Esophagus muscularis mucosa (tissue), 4 donors: ENCODE measurements around the gene ARHGAP23. TPM values are rescaled to one million over a fixed set of nuclear protein-coding genes. Genes with fewer than 3 reads are reported as not detected.

Experiments used
- DNase-seq: peaks from one replicate; pipeline ENCODE4 v3.0.0-alpha.2; 2017; ENCODE audit errors: extremely low spot score
- H3K27ac ChIP-seq, 4 donors: fragments of 200-600 bp; sonication (generic); replicated peaks in 1 of 4; 1 replicate in 3 of 4; 2 replicates in 1 of 4; pipeline ENCODE4 v1.5.1; 2016 to 2019; ENCODE audit warnings: mild to moderate bottlenecking in 1 of 4
- H3K27me3 ChIP-seq, 4 donors: fragments of 200-600 bp; sonication (generic); one replicate each; pipeline versions ENCODE4 v1.5.1 to v1.6.0; 2016 to 2019
- H3K36me3 ChIP-seq, 4 donors: fragments of 200-600 bp; sonication (generic); one replicate each; pipeline ENCODE4 v1.5.1; 2016 to 2019
- H3K4me1 ChIP-seq, 4 donors: fragments of 200-600 bp; sonication (generic); one replicate each; pipeline ENCODE4 v1.5.1; 2016 to 2019
- H3K4me3 ChIP-seq, 4 donors: fragments of 200-600 bp; sonication (generic); 1 replicate in 2 of 4; 2 replicates in 2 of 4; pipeline ENCODE4 v1.5.1; 2016 to 2019; ENCODE audit warnings: mild to moderate bottlenecking in 4 of 4, moderate library complexity in 1 of 4
- H3K9me3 ChIP-seq, 4 donors: fragments of 200-600 bp; sonication (generic); 1 replicate in 3 of 4; 2 replicates in 1 of 4; pipeline ENCODE4 v1.5.1; 2016 to 2019
- EP300 ChIP-seq: sonication (generic); formaldehyde crosslinking; IDR thresholded peaks from one replicate; pipeline ENCODE4 v1.6.1; 2017; ENCODE audit warnings: antibody characterized with exemption
- POLR2A ChIP-seq: fragments of 450-650 bp; IDR thresholded peaks from one replicate; pipeline ENCODE4 v1.6.1; 2017; ENCODE audit warnings: antibody characterized with exemption, moderate library complexity, mild to moderate bottlenecking, low read depth
- POLR2AphosphoS5 ChIP-seq, 2 donors: sonication (generic); formaldehyde crosslinking; IDR thresholded peaks; one replicate each; pipeline ENCODE4 v1.6.1; 2017; ENCODE audit warnings: antibody characterized with exemption in 2 of 2
- WGBS: methylation state at CpG from one replicate; pipeline ENCODE4 v1.1.5; 2018; 5-methylcytosine and 5-hydroxymethylcytosine counted together
- intact Hi-C: fragments of 100-400 bp; cut with DNase I; formaldehyde crosslinking; loops from one replicate; pipeline ENCODE4 v1.15.1; 2023
- total RNA-seq, 4 donors: library from RNA; depleted of rRNA; stranded (reverse); fragments of >200 nt; gene quantifications; one replicate each; pipeline versions ENCODE4 v1.1.0 to v1.2.1, GENCODE V29; 2016
- TF ChIP-seq, protein P1 (sequence below), 3 experiments: fragments of 200-600 bp in 2 of 3; fragments of 450-650 bp in 1 of 3; sonication (generic) in 2 of 3; IDR thresholded peaks; one replicate each; pipeline ENCODE4 v1.5.1; 2017 to 2019; ENCODE audit warnings: antibody characterized with exemption in 3 of 3, mild to moderate bottlenecking in 2 of 3, moderate library complexity in 1 of 3

ARHGAP23 gene
- total RNA-seq, 4 donors from 2014 or later, result 58.6 to 150 (median 104) TPM

DNA sequence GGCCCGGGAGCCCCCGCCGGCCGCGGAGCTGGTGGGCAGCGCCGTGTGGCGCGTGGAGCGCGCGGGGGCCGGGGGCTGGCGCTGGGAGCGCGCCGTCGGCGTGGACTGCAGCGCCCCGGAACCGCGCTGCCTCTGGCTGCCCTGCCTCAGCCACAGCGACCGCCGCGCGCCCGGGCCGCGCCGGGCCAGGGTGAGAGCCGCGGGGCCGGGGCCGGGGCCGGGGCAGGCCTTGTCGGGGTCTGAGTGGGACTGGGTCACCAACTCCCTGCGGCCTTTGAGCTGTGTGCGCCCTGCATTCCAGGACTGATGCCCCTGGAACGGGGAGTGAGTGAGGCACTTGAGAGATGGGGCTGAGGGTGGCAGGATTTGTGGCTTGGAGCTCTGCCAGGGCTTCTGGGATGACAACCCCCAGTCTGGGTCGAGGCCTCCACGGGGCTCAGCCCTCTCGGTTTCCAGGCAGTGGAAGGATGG lies 25.7 kb downstream of the ARHGAP23 start:
- intact Hi-C loops, result no loop called here
- TF ChIP-seq POLR2A, result no peak
- TF ChIP-seq, protein P1, sequence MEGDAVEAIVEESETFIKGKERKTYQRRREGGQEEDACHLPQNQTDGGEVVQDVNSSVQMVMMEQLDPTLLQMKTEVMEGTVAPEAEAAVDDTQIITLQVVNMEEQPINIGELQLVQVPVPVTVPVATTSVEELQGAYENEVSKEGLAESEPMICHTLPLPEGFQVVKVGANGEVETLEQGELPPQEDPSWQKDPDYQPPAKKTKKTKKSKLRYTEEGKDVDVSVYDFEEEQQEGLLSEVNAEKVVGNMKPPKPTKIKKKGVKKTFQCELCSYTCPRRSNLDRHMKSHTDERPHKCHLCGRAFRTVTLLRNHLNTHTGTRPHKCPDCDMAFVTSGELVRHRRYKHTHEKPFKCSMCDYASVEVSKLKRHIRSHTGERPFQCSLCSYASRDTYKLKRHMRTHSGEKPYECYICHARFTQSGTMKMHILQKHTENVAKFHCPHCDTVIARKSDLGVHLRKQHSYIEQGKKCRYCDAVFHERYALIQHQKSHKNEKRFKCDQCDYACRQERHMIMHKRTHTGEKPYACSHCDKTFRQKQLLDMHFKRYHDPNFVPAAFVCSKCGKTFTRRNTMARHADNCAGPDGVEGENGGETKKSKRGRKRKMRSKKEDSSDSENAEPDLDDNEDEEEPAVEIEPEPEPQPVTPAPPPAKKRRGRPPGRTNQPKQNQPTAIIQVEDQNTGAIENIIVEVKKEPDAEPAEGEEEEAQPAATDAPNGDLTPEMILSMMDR (IDR thresholded peaks at IDR 0.05), result no peak
- no peak for TF ChIP-seq EP300
- TF ChIP-seq POLR2AphosphoS5 (IDR thresholded peaks at IDR 0.05), result no peak
- no peaks in the 10 kb centered on the region for H3K27me3 ChIP-seq
- peaks cover 76 to 88% (median 81%) of the 10 kb centered on the region in 4 donors for H3K4me1 ChIP-seq
- no CpG with 5 or more reads among the region's 44 CpGs for WGBS
- H3K4me3 ChIP-seq, result peak overlapping the region; percentile 50 to 69 (median 54)
- no peak for DNase-seq
- H3K27ac ChIP-seq, result peak overlapping the region; percentile 82 to 92 (median 86)
- peaks cover 7 to 13% (median 11%) of the 10 kb centered on the region in 4 donors for H3K36me3 ChIP-seq
- no peaks in the 10 kb centered on the region for H3K9me3 ChIP-seq

DNA sequence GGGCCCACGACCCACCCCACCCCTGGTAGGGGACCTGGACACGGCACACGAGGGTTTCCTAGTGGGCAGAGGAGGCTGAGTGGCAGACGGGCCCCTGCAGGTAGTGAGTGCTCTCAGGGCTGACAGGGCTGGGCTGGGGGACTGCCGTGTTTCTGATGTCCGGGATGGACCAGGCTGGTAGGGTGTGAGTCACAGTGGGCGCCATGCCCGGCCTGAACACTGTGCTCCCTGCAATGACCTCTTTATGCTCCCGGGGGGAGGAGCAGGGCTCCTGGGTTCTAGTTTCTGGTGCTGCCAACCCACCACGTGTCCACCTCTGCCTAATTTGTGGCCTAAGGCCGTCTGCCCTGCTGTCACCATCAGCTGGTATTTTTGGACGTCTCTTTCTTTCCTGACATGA lies 26.3 kb downstream of the ARHGAP23 start:
- TF ChIP-seq EP300, result no peak
- TF ChIP-seq POLR2AphosphoS5 (IDR thresholded peaks at IDR 0.05), result peak; percentile 72 to 87
- Histone ChIP-seq H3K4me3 (peak overlapping the region; percentile 50 to 69 (median 54)), H3K27ac (peak overlapping the region; percentile 82 to 92 (median 86)), H3K36me3 (peaks cover 7 to 19% (median 17%) of the 10 kb centered on the region in 4 donors), H3K4me1 (peaks cover 73 to 83% (median 77%) of the 10 kb centered on the region in 4 donors), H3K27me3 (no peaks in the 10 kb centered on the region), H3K9me3 (no peaks in the 10 kb centered on the region)
- DNase-seq, result no peak
- WGBS, result 5% methylated on average over 4 of the region's 12 CpGs
- intact Hi-C loops, result no loop called here

DNA sequence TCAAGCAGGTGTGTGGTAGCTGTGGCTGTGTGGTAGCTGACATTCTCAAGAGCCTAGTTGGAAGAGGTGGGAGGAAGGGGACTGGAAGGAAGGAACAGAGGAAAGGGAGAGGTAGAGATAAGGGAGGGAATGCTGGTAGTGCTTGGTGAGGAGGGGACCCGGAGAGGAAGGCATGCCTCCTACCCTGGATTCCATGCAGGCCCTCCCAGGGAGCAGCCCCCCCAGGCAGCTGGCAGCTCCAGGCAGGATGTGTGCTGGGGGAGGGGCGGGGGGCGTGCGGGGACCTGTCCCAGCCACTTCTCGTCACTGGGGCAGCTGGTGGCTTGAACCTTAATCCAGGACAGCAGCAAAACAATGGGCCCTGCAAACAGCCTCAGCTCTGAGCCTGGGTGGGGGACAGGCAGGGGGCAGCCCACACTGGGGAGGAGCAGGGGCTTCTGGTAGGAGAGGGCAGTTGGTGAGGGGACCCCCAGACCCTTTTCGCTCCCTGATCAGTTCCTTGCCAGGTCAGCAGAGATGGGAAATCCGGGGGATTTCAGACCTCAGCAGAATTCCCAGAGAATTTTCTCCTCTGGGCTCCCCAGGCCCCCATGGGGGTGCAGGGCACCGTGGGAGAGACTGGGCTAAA lies 27.1 kb downstream of the ARHGAP23 start:
- peak overlapping the region; percentile 82 to 92 (median 86) for H3K27ac ChIP-seq
- no peak for TF ChIP-seq EP300
- TF ChIP-seq POLR2AphosphoS5 (IDR thresholded peaks at IDR 0.05), result no peak

GRCh38 chr17:38456031-38456815 lies 28.0 kb downstream of the ARHGAP23 start:
- DNase-seq, result no peak
- H3K27me3 ChIP-seq, result no peaks in the 10 kb centered on the region
- intact Hi-C loops, result no loop called here
- peaks cover 7 to 35% (median 34%) of the 10 kb centered on the region in 4 donors for H3K36me3 ChIP-seq
- TF ChIP-seq, protein P1 (IDR thresholded peaks at IDR 0.05), result peak in 1 of 3 experiments; percentile 12
- TF ChIP-seq EP300, result no peak
- peaks cover 56 to 72% (median 63%) of the 10 kb centered on the region in 4 donors for H3K4me1 ChIP-seq
- H3K27ac ChIP-seq, result peak overlapping the region; percentile 82 to 92 (median 86)
- no peaks in the 10 kb centered on the region for H3K9me3 ChIP-seq
- H3K4me3 ChIP-seq, result no peak overlapping the region
- 67% methylated on average over 9 of the region's 9 CpGs for WGBS

More for the DNA sequence above, 27.1 kb downstream of the ARHGAP23 start:
- H3K4me1 ChIP-seq, result peaks cover 65 to 74% (median 71%) of the 10 kb centered on the region in 4 donors
- H3K36me3 ChIP-seq, result peaks cover 7 to 27% (median 26%) of the 10 kb centered on the region in 4 donors
- H3K4me3 ChIP-seq, result peak overlapping the region in 1 of 4 donors; percentile 50
- 34% methylated on average over 5 of the region's 8 CpGs for WGBS
- no peaks in the 10 kb centered on the region for H3K27me3 ChIP-seq
- H3K9me3 ChIP-seq, result no peaks in the 10 kb centered on the region
- no peak for DNase-seq
- intact Hi-C loops, result no loop called here

DNA sequence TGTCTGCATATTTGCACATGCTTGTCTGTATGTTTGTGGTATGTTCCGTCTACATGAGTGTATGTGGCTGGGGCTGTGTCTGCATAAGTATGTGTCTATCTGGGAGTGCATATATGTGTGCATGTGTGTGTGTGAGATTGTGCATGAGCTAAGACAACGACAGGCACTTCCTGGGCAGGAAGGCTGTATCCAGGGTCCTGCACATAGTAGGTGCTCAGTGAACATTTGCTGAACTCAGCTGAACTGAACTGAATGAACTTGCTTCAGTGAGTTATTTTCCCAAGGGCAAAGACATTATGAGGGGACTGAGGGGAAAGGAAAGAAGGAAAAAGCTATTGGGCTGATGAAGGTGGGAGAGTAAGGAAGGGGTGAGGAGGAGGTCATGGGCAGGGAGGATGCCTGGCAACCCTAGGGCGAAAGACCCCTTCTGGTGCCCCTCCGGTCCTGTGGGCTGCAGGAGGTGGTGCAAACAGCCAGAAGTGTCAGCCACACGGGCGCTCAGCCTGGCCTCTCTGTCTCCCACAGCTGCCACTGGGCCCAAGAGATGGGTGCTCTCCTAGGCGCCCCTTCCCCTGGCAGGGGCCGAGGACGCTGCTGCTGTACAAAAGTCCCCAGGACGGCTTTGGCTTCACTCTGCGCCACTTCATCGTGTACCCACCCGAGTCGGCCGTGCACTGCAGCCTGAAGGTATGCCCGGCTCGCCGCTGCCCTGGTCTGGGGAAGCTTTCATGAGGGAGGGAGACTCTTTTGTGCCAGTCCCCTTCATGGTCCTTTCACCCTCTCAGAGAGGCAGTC lies 29.5 kb downstream of the ARHGAP23 start:
- no peaks in the 10 kb centered on the region for H3K9me3 ChIP-seq
- intact Hi-C loops, result no loop called here
- WGBS, result 82% methylated on average over 18 of the region's 18 CpGs
- peaks cover 44 to 60% (median 50%) of the 10 kb centered on the region in 4 donors for H3K4me1 ChIP-seq
- H3K27me3 ChIP-seq, result no peaks in the 10 kb centered on the region
- H3K27ac ChIP-seq, result no peak overlapping the region
- no peak for TF ChIP-seq POLR2A
- TF ChIP-seq, protein P1 (IDR thresholded peaks at IDR 0.05), result no peak
- TF ChIP-seq EP300, result no peak
- no peak for TF ChIP-seq POLR2AphosphoS5 (IDR thresholded peaks at IDR 0.05)
- H3K36me3 ChIP-seq, result peaks cover 7 to 48% (median 41%) of the 10 kb centered on the region in 4 donors
- DNase-seq, result no peak
- H3K4me3 ChIP-seq, result no peak overlapping the region
